Lower leg skin (tissue), 4 donors: ENCODE measurements around the gene CYP2C8. TPM values are rescaled to one million over a fixed set of nuclear protein-coding genes. Genes with fewer than 3 reads are reported as not detected.

Experiments
- DNase-seq, 2 donors: peaks; one replicate each; pipeline ENCODE4 v3.0.0-alpha.2; 2019; ENCODE audit warnings: low spot score in 2 of 2
- H3K4me3 ChIP-seq: fragments of 200-600 bp; sonication (generic); 2 replicates; pipeline ENCODE4 v1.5.1; 2017; ENCODE audit warnings: mild to moderate bottlenecking, low read depth; ENCODE audit not compliant: poor library complexity, severe bottlenecking
- CTCF ChIP-seq, 3 donors: fragments of 450-650 bp; IDR thresholded peaks; one replicate each; pipeline ENCODE4 v1.5.1; 2016; ENCODE audit warnings: antibody characterized with exemption in 3 of 3, mild to moderate bottlenecking in 3 of 3, moderate library complexity in 2 of 3
- POLR2A ChIP-seq, 2 donors: fragments of 450-650 bp; IDR thresholded peaks; one replicate each; pipeline ENCODE4 v1.6.1; 2016 to 2017; ENCODE audit warnings: antibody characterized with exemption in 2 of 2, mild to moderate bottlenecking in 1 of 2, moderate library complexity in 1 of 2
- WGBS, 2 donors: methylation state at CpG; one replicate each; pipeline ENCODE4 v1.1.5; 2018; 5-methylcytosine and 5-hydroxymethylcytosine counted together
- intact Hi-C: fragments of 100-400 bp; cut with DNase I; formaldehyde crosslinking; loops from one replicate; pipeline ENCODE4 v1.15.0; 2023; ENCODE audit warnings: low total_unique reads
- total RNA-seq, 4 donors: library from RNA; depleted of rRNA; stranded (reverse); fragments of >200 nt; gene quantifications; one replicate each; pipeline ENCODE4 v1.1.0, GENCODE V29; 2016

Gene CYP2C8
- total RNA-seq, 4 donors from 2014 or later = not detected

- DNase-seq = no peak
- H3K4me3 ChIP-seq = no peak overlapping the region
- TF ChIP-seq POLR2A (IDR thresholded peaks at IDR 0.05) (no peak), CTCF (IDR thresholded peaks at IDR 0.05) (no peak)
- intact Hi-C loops = no loop called here
- 53 to 58% methylated on average over 4 of the region's 4 CpGs for WGBS, 2 donors
These were observed 33.7 kb downstream of the CYP2C8 start for GRCh38 chr10:95035332-95036295.

- intact Hi-C loops = no loop called here
- H3K4me3 ChIP-seq = no peak overlapping the region
- TF ChIP-seq CTCF (IDR thresholded peaks at IDR 0.05) = no peak
- no peak for TF ChIP-seq POLR2A (IDR thresholded peaks at IDR 0.05)
- DNase-seq = no peak
- 90 to 97% methylated on average over 4 of the region's 4 CpGs for WGBS, 2 donors
These were observed 34.9 kb downstream of the CYP2C8 start for GRCh38 chr10:95034401-95034800.

GRCh38 chr10:95031656-95032055, 37.6 kb downstream of the CYP2C8 start:
- no peak overlapping the region for H3K4me3 ChIP-seq
- TF ChIP-seq CTCF (IDR thresholded peaks at IDR 0.05) (no peak), POLR2A (IDR thresholded peaks at IDR 0.05) (no peak)
- intact Hi-C loops = no loop called here
- DNase-seq = no peak

- DNase-seq = no peak
- no peak overlapping the region for H3K4me3 ChIP-seq
- intact Hi-C loops = no loop called here
- TF ChIP-seq POLR2A (IDR thresholded peaks at IDR 0.05) (no peak), CTCF (IDR thresholded peaks at IDR 0.05) (no peak)
- 88 to 92% methylated on average over 2 of the region's 2 CpGs for WGBS, 2 donors
These were observed 42.8 kb downstream of the CYP2C8 start for GRCh38 chr10:95026461-95026860.

- no peak for DNase-seq
- WGBS, 2 donors = 58 to 67% methylated on average over 6 of the region's 6 CpGs
- TF ChIP-seq POLR2A (IDR thresholded peaks at IDR 0.05) = no peak
- no peak for TF ChIP-seq CTCF (IDR thresholded peaks at IDR 0.05)
- H3K4me3 ChIP-seq = no peak overlapping the region
- intact Hi-C loops = no loop called here
These were observed 71.5 kb downstream of the CYP2C8 start for GRCh38 chr10:94997741-94998174.
